K562 (cell line): ENCODE measurements around the gene NUP214. TPM values are rescaled to one million over a fixed set of nuclear protein-coding genes. Genes with fewer than 3 reads are reported as not detected.

Experiments
- ATAC-seq: fragments of 200-7000 bp; cut with Tn5 transposase; 3 replicates; pipeline ENCODE4 v1.9.1; 2020; ENCODE audit warnings: moderate library complexity
- BruUV-seq: library from RNA; stranded (reverse); fragments of 400-500 nt; replicated peaks from 2 replicates; lab custom pipeline; 2021; lab: Mats Ljungman, UMichigan
- CTCF ChIA-PET: fragments of 300-600 bp; formaldehyde crosslinking; extraction: SDS; loops from one replicate; lab custom pipeline; 2021; ENCODE audit warnings: low intra/inter-chr PET ratio; lab: Yijun Ruan, JAX
- POLR2A ChIA-PET: fragments of 300-600, 350-650 bp; sonication (Branson Sonifier 250); formaldehyde crosslinking; extraction: SDS; loops from one replicate; lab custom pipeline; 2021; ENCODE audit warnings: antibody characterized with exemption, inconsistent platforms; lab: Yijun Ruan, JAX
- DNase-seq, 4 experiments: peaks; one replicate each; pipeline versions ENCODE4 v3.0.0 to v3.0.0-alpha.2; 2011 to 2018; ENCODE audit warnings: low spot score in 3 of 4, mixed read lengths in 3 of 4; ENCODE audit errors: extremely low read depth in 1 of 4
- FAIRE-seq: peaks from 2 replicates; lab custom pipeline; 2011; peaks lifted over from hg19 to GRCh38; lab: Jason Lieb, UNC
- H2AFZ ChIP-seq: 2 replicates; pipeline ENCODE4 v1.6.0; 2011; ENCODE audit warnings: low read depth, low read length, control low read depth, inconsistent platforms
- H3K27ac ChIP-seq: fragments of 200-600 bp; 3 replicates; pipeline ENCODE4 v1.8.0; 2011; ENCODE audit warnings: low read depth, mild to moderate bottlenecking, control low read depth, inconsistent platforms, low read length, moderate library complexity, mixed read lengths; ENCODE audit errors: extremely low read depth
- H3K27me3 ChIP-seq, 2 experiments: fragments of 300-600 bp in 1 of 2; 2 replicates in 1 of 2; 3 replicates in 1 of 2; pipeline versions ENCODE4 v1.6.0 to v1.8.0; 2011; ENCODE audit warnings: inconsistent platforms in 2 of 2, low read length in 2 of 2, mild to moderate bottlenecking in 1 of 2, mixed read lengths in 1 of 2, moderate library complexity in 1 of 2; ENCODE audit not compliant: control insufficient read depth in 2 of 2, insufficient read depth in 2 of 2
- H3K36me3 ChIP-seq: fragments of 300-600 bp; 3 replicates; pipeline ENCODE4 v1.8.0; 2011; ENCODE audit warnings: mild to moderate bottlenecking, low read length, inconsistent platforms; ENCODE audit not compliant: control insufficient read depth, insufficient read depth
- H3K4me1 ChIP-seq, 2 experiments: fragments of 200-600 bp in 1 of 2; replicated peaks in 1 of 2; 2 replicates in 1 of 2; 3 replicates in 1 of 2; pipeline versions ENCODE4 v1.5.1 to v1.8.0; 2011; ENCODE audit warnings: inconsistent platforms in 2 of 2, low read length in 2 of 2, mild to moderate bottlenecking in 1 of 2, mixed read lengths in 1 of 2, moderate library complexity in 1 of 2; ENCODE audit not compliant: control insufficient read depth in 2 of 2, insufficient read depth in 2 of 2
- H3K4me2 ChIP-seq: 2 replicates; pipeline ENCODE4 v1.6.1; 2011; ENCODE audit warnings: low read length, control low read depth, inconsistent platforms, mixed read lengths; ENCODE audit not compliant: insufficient read depth
- H3K4me3 ChIP-seq: fragments of 200-600 bp; sonication (generic), shearing (Covaris generic); 2 replicates; pipeline ENCODE4 v1.5.1; 2016; ENCODE audit warnings: control low read depth, inconsistent platforms
- H3K79me2 ChIP-seq: fragments of 200-600 bp; 3 replicates; pipeline ENCODE4 v1.8.0; 2011; ENCODE audit warnings: low read length, inconsistent platforms; ENCODE audit not compliant: control insufficient read depth, insufficient read depth
- H3K9ac ChIP-seq, 2 experiments: 2 replicates each; pipeline versions ENCODE4 v1.6.0 to v1.6.1; 2011; ENCODE audit warnings: low read depth in 2 of 2, low read length in 2 of 2, control low read depth in 1 of 2, inconsistent platforms in 1 of 2, mild to moderate bottlenecking in 1 of 2, mixed read lengths in 1 of 2; ENCODE audit not compliant: insufficient read depth in 1 of 2
- H3K9me1 ChIP-seq: one replicate; pipeline ENCODE4 v1.6.0; 2011; ENCODE audit warnings: inconsistent platforms, mild to moderate bottlenecking, low read length, moderate library complexity; ENCODE audit not compliant: control insufficient read depth, insufficient read depth
- H3K9me3 ChIP-seq: replicated peaks from 2 replicates; pipeline ENCODE4 v1.5.1; 2011; ENCODE audit warnings: low read depth, low read length, inconsistent platforms; ENCODE audit not compliant: control insufficient read depth, insufficient read depth
- H4K20me1 ChIP-seq: replicated peaks from 2 replicates; pipeline ENCODE4 v1.6.1; 2011; ENCODE audit warnings: low read length, inconsistent platforms, mixed read lengths; ENCODE audit not compliant: control insufficient read depth, insufficient read depth
- ASH1L ChIP-seq: fragments of 450-650 bp; IDR thresholded peaks from 2 replicates; pipeline ENCODE4 v1.6.1; 2018; ENCODE audit warnings: borderline replicate concordance, mild to moderate bottlenecking, low read depth; ENCODE audit not compliant: partially characterized antibody
- CHAMP1 ChIP-seq: fragments of 450-650 bp; IDR thresholded peaks from 2 replicates; pipeline ENCODE4 v1.6.1; 2016; ENCODE audit warnings: mild to moderate bottlenecking
- CTCFL ChIP-seq: IDR thresholded peaks from 2 replicates; pipeline ENCODE4 v1.6.1; 2011; ENCODE audit warnings: borderline replicate concordance, low read depth, mild to moderate bottlenecking, moderate library complexity, low read length; ENCODE audit not compliant: insufficient read depth, poor library complexity, severe bottlenecking
- IRF2 ChIP-seq: sonication (generic); formaldehyde crosslinking; IDR thresholded peaks from 2 replicates; pipeline ENCODE4 v1.8.1; 2022; ENCODE audit warnings: mild to moderate bottlenecking, missing genetic modification reagents
- PHB2 ChIP-seq: fragments of 450-650 bp; IDR thresholded peaks from 2 replicates; pipeline ENCODE4 v1.6.1; 2017; ENCODE audit warnings: low read depth
- PKNOX1 ChIP-seq: fragments of 450-650 bp; IDR thresholded peaks from 2 replicates; pipeline ENCODE4 v1.6.1; 2016
- PML ChIP-seq: IDR thresholded peaks from 2 replicates; pipeline ENCODE4 v1.6.1; 2012; ENCODE audit warnings: low read length, inconsistent platforms
- SREBF2 ChIP-seq: sonication (generic); formaldehyde crosslinking; IDR thresholded peaks from 2 replicates; pipeline ENCODE4 v1.4.0; 2020; ENCODE audit warnings: mild to moderate bottlenecking, missing genetic modification reagents
- STAT5A ChIP-seq: IDR thresholded peaks from 2 replicates; pipeline ENCODE4 v1.6.1; 2012; ENCODE audit warnings: low read length, inconsistent platforms, borderline replicate concordance
- TAF7 ChIP-seq: fragments of 450-650 bp; IDR thresholded peaks from 2 replicates; pipeline ENCODE4 v1.6.1; 2016; ENCODE audit warnings: missing genetic modification characterization, missing compliant biosample characterization
- XRCC5 ChIP-seq: fragments of 200-400 bp; formaldehyde crosslinking; IDR thresholded peaks from 2 replicates; pipeline ENCODE4 v1.6.1; 2017; ENCODE audit warnings: low read depth, mild to moderate bottlenecking, low read length
- WGBS: fragments of 100-300 bp; shearing (Covaris generic); methylation state at CpG from one replicate; pipeline ENCODE4 v1.1.6; 2016; ENCODE audit warnings: low coverage, mixed read lengths; ENCODE audit not compliant: insufficient coverage; ENCODE audit errors: missing lambda C conversion rate; 5-methylcytosine and 5-hydroxymethylcytosine counted together
- in situ Hi-C: fragments of 300-500 bp; cut with MboI; formaldehyde crosslinking; loops from 4 replicates; pipeline ENCODE4 v1.15.0; 2018; ENCODE audit warnings: inconsistent platforms, mixed read lengths
- intact Hi-C: fragments of 100-400 bp; cut with micrococcal nuclease; formaldehyde crosslinking; loops from 2 replicates; pipeline ENCODE4 v1.14.2; 2022
- polyA plus RNA-seq, 8 experiments: library from polyadenylated mRNA; depleted of rRNA in 4 of 8; stranded (reverse) in 5 of 8; unstranded in 3 of 8; fragments of >200 nt; fragmentation: Nextera tagmentation in 2 of 8; fragmentation: Illumina TruSeq in 1 of 8; extraction: Ambion mirVana in 2 of 8; extraction: Trizol in 1 of 8; gene quantifications; 2 replicates each; pipeline versions ENCODE4 v1.2.1 to v1.2.3, GENCODE V29; 2011 to 2014; ENCODE audit warnings: inconsistent platforms in 1 of 8, missing spikeins in 1 of 8
- total RNA-seq, 7 experiments: library from RNA; depleted of rRNA in 6 of 7; stranded (reverse); fragments of >200 nt in 6 of 7; fragmentation: Illumina TruSeq in 2 of 7; extraction: Trizol in 2 of 7; gene quantifications; 2 replicates each; pipeline versions ENCODE4 v1.2.1 to v1.2.3, GENCODE V29; 2011 to 2021; ENCODE audit warnings: low replicate concordance in 1 of 7
- TF ChIP-seq, protein P1 (sequence below): fragments of 250-450 bp; sonication (Bioruptor Pico); IDR thresholded peaks from 2 replicates; pipeline ENCODE4 v1.5.0; 2021; ENCODE audit warnings: mild to moderate bottlenecking, moderate library complexity

Gene NUP214
- total and polyA plus RNA-seq, 9 of the 15 experiments (the other 6 are each of a cell fraction or from before 2014, with no cell fraction given), result 56.9 to 332 (median 97.1) TPM

DNA sequence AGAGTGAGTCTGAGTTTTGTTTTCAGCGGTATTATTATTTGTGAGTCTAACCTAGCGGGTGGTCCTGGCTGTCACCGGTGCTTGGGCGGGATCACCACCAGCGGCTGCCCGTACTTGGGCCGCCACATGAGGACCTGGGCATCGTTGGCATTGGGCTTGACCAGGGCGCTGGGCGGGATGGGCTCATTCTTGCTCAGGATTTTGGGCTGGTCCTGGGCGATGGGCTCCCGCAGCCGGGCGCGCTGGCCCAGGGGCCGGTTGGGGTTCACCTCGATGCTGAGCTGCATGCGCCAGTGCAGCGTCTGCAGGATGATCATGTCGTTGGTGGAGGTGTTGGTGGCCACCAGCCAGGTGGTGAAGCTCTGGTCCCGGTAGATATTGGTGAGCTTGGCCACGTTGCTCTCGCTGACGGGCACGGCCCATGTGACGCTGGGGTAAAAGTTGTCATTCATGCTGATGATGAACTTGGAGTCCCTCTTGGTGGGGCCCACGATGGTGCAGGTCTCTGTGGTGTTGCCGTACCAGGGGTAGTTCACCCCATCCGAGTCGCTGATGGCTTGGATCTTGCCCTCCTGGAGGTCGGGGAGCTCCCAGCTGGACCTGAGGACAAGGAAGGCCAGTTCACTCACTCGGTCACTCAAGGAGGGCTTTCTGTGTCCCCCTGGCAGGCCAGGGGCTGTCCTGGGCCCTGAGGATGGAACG, 135.5 kb downstream of the NUP214 start:
- Histone ChIP-seq H4K20me1 (peaks cover 13% of the 10 kb centered on the region), H3K9me3 (no peaks in the 10 kb centered on the region), H3K27me3 (peaks cover 0 to 9% of the 10 kb centered on the region in 2 experiments; a peak in 2 of 5 replicates), H3K79me2 (peaks cover 27% of the 10 kb centered on the region), H3K4me2 (no peak overlapping the region), H3K9ac (peak overlapping the region in 1 of 2 experiments; percentile 52; a peak in 1 of 4 replicates), H2AFZ (no peak overlapping the region), H3K4me1 (peaks cover 10 to 42% of the 10 kb centered on the region in 2 experiments), H3K27ac (no peak overlapping the region), H3K4me3 (no peak overlapping the region), H3K36me3 (peaks cover 74% of the 10 kb centered on the region), H3K9me1 (peaks cover 13% of the 10 kb centered on the region)
- ATAC-seq (no peak), DNase-seq (peak; percentile 9 to 61 (median 45)), FAIRE-seq (no peak)
- ChIA-PET CTCF (no interaction called here), POLR2A (interaction anchor here (0.6 to 17.3 kb wide), 4 partner anchors 9 to 64 kb away, joined by 3 to 338 read pairs (median 46); partner anchors contain the start of gene FAM78A)
- in situ Hi-C loops (no loop called here), intact Hi-C loops (no loop called here)
- no TSS peak for BruUV-seq
- WGBS, result 80% methylated on average over 33 of the region's 33 CpGs
- TF ChIP-seq, protein P1, sequence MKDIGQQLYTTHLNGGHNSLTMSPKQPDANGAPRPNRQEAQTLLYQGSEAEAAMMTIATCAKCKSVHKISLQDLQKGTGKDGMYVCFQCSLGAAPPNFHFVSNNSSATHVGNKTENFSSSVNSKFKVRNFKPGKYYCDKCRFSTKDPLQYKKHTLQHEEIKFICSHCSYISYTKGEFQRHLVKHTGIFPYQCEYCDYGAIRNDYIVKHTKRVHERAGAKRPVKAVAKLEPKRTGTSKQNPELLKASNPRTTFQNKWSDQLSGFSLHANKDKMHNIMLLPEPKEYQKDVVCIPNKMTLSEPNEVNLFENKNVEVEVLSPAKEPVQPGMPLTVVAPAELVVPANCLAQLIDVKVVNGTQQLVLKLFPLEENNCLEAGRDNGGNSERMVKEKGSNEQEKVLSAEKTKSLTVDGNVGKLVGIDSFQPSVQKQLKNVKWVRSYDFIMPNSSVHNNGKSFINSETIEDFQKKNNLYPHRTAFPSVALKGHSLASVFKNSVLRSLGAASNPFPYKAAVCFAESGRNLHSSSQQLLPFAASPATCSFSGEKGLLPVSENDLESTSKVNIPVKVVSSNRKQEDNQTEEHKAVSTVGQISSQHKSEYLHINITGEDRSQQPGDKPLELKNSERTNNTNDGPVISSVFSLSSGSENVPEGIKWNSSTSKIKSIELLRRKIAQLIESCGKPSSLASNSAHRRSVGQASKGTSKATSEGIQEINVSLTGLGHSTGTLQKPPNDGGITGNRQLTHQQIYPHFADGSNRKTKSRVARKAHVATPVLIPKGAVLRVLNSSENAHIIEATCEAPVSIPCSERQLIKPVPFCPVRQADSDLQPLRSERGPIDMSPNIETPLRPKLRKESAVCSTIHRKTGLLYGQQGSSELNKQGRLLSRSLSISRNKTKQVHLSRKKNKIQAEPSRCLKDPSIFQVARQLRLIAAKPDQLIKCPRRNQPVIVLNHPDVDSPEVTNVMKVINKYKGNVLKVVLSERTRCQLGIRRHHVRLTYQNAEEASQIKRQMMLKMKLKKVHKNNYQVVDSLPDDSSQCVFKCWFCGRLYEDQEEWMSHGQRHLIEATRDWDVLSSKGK (CRISPR knock-in tag), result no peak
- TF ChIP-seq TAF7 (no peak), SREBF2 (CRISPR knock-in tag) (no peak), PML (no peak), IRF2 (CRISPR knock-in tag) (no peak), CHAMP1 (no peak), XRCC5 (no peak), PKNOX1 (no peak), STAT5A (no peak), PHB2 (no peak), ASH1L (no peak), CTCFL (no peak)
